Measurements from ENCODE around the gene CWH43.

- TF ChIP-seq POLR2AphosphoS5 (IDR thresholded peaks at IDR 0.05; ENCODE audit: low read depth, low read length) = no peak
- TF ChIP-seq REST (IDR thresholded peaks at IDR 0.05; ENCODE audit: insufficient read depth in 1 of 2, low read depth in 2 of 2, low read length in 2 of 2) = no peak
These were observed 22.9 kb upstream of the CWH43 start for GRCh38 chr4:48963042-48963679.
